Astrocyte (in vitro differentiated cells and primary cell): Measurements from ENCODE around the gene FLRT1.
A peak's percentile ranks its signal among the peaks of the same experiment; 100 is the strongest.

Source experiments
- CTCF ChIP-seq: IDR thresholded peaks from 2 replicates; pipeline ENCODE4 v1.5.1; 2011; ENCODE audit warnings: low read depth, mild to moderate bottlenecking, inconsistent platforms, low read length, moderate library complexity; ENCODE audit not compliant: insufficient read depth
- EZH2 ChIP-seq: IDR thresholded peaks from 2 replicates; pipeline ENCODE4 v1.6.1; 2012; ENCODE audit warnings: mild to moderate bottlenecking, low read length, inconsistent platforms; ENCODE audit not compliant: insufficient read depth

DNA sequence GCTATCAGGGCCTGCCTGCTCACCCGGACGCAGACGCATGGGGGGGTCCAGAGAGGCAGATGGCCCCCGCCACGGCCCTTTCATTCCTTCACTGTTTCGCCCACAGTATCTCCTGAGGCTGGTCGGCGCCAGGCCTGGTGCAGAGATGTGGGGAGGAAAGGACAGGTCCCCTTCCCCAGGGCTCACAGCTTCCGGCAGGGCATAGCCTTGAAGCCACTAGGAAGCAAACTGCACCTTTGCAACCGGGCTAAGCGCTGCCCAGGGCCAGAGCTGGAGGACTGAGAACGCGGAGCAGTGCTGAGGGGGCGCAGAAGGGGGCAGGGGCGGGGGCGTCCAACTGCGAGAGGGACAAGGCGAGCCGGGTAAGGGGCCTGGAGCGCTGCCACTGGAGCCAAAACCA lies 20.2 kb upstream of the FLRT1 start:
- TF ChIP-seq CTCF (no peak), EZH2 (peak; percentile 6)
